Right cardiac atrium (tissue), 5 donors: ENCODE results near the gene ADM2. TPM values are rescaled to one million over a fixed set of nuclear protein-coding genes. Genes with fewer than 3 reads are reported as not detected.
A peak's percentile ranks its signal among the peaks of the same experiment; 100 is the strongest.

Experiments
- ATAC-seq, 2 donors: fragments of 200-7000 bp; cut with Tn5 transposase; one replicate each; pipeline versions ENCODE4 v1.8.0 to v1.9.1; 2020; ENCODE audit warnings: moderate library complexity in 2 of 2, mild to moderate bottlenecking in 1 of 2
- DNase-seq, 3 donors: peaks; one replicate each; pipeline ENCODE4 v3.0.0-alpha.2; 2020
- H3K27ac ChIP-seq: one replicate; pipeline ENCODE4 v1.5.1; 2013; ENCODE audit warnings: mild to moderate bottlenecking, low read length, control low read depth, moderate library complexity
- H3K27me3 ChIP-seq: one replicate; pipeline ENCODE4 v1.6.1; 2013; ENCODE audit not compliant: control insufficient read depth, insufficient read depth
- H3K4me1 ChIP-seq: one replicate; pipeline ENCODE4 v1.6.1; 2013; ENCODE audit warnings: low read length; ENCODE audit not compliant: control insufficient read depth, insufficient read depth
- H3K4me3 ChIP-seq: one replicate; pipeline ENCODE4 v1.5.1; 2013; ENCODE audit warnings: low read length, control low read depth
- H3K9me3 ChIP-seq: one replicate; pipeline ENCODE4 v1.6.1; 2013; ENCODE audit warnings: low read length; ENCODE audit not compliant: control insufficient read depth
- WGBS: extraction: QIAGEN DNeasy Blood & Tissue Kit; methylation state at CpG from one replicate; pipeline ENCODE4 v1.1.7; 2013; 5-methylcytosine and 5-hydroxymethylcytosine counted together
- intact Hi-C, 4 donors: fragments of 100-400 bp; cut with DNase I; formaldehyde crosslinking; loops; one replicate each; pipeline versions ENCODE4 v1.11.0 to v1.14.0; 2022 to 2023
- polyA plus RNA-seq: library from polyadenylated mRNA; stranded (reverse); fragments of 200-250 nt; gene quantifications from one replicate; pipeline ENCODE4 v1.2.3, GENCODE V29; 2013
- total RNA-seq, 4 donors: library from RNA; stranded (reverse); fragmentation: NEBNext Ultra II Directional; extraction: Animal tissue kit (Norgen Biotek cat#: 25700); gene quantifications; one replicate each; pipeline ENCODE4 v1.2.1, GENCODE V29; 2021
- donor health status: healthy with polysubstance abuse.
- donor health status: DM: no; HTN: yes; CAD: no.
- donor health status: DM: no; HTN: no; CAD: no.
- donor health status: DM: no; HTN: yes; CAD: no; lungs with severe emphysema.
- donor health status: DM: yes; HTN: yes; CAD: no.

The ADM2 gene
- total and polyA plus RNA-seq, 5 donors, result 0.05 to 0.32 (median 0.11) TPM; not detected in 2

DNA sequence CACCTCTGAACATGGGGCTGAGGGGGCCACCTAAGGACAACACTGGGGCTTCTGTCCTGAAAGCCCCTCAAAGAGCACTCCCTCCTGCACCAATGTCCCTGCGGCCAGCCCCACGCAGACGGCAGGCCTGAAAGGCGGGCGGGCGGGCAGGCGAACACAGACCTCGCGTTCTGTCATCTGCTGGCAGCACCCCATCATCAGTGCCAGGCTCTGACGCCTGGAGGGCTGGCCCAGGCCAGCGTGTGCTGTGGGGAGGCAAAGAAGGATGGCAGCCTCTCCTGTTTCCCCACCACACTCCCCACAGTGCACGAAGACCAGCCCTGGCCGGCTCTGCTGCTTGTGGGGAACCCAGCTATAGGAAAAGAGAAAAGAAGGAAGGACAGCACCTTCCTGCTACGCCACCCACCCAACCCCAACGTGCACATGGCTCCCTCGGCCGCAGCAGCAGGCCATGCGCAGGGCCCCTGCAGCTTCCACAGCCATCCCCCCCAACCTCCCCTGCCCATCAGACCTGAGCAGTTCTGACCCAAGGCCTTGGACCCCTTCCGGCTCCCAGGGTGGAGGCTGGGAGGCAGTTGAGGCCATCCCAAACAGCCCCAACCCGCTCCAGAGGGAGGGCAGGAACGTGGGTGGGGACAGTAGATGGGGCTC lies 10.0 kb upstream of the ADM2 start:
- H3K4me1 ChIP-seq, result peaks cover 13% of the 10 kb centered on the region
- no peaks in the 10 kb centered on the region for H3K27me3 ChIP-seq
- H3K27ac ChIP-seq, result no peak overlapping the region
- no peak overlapping the region for H3K4me3 ChIP-seq
- DNase-seq (peak in 1 of 3 donors; percentile 44), ATAC-seq (no peak)
- WGBS, result 80% methylated on average over 21 of the region's 21 CpGs
- intact Hi-C loops, result no loop called here
- no peaks in the 10 kb centered on the region for H3K9me3 ChIP-seq

DNA sequence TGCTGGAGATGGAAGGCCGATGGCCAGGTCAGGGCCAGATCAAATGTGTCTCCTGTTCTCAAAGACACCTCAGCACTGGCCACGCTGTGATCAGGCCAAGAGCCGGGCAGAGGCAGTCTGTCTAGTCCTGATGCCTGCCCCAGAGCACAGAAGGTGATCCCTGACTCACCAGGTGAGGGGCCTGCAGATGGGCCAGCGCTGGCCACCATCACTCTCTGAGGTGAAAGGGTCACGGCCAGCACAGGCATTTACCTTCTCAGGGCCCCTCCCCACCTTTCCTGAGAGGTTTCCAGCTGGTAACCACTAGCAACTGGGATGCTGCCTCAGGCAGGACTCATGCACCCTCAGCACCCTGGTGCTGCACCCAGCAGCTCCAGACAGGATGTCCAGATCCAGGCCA lies 9.4 kb upstream of the ADM2 start:
- 82% methylated on average over 5 of the region's 5 CpGs for whole genome bisulfite sequencing
- H3K4me3 ChIP-seq, result no peak overlapping the region
- no peaks in the 10 kb centered on the region for H3K27me3 ChIP-seq
- H3K27ac ChIP-seq, result no peak overlapping the region
- DNase-seq (peak in 1 of 3 donors; percentile 30), ATAC-seq (no peak)
- H3K9me3 ChIP-seq, result no peaks in the 10 kb centered on the region
- H3K4me1 ChIP-seq, result peaks cover 13% of the 10 kb centered on the region
- intact Hi-C loops, result no loop called here

DNA sequence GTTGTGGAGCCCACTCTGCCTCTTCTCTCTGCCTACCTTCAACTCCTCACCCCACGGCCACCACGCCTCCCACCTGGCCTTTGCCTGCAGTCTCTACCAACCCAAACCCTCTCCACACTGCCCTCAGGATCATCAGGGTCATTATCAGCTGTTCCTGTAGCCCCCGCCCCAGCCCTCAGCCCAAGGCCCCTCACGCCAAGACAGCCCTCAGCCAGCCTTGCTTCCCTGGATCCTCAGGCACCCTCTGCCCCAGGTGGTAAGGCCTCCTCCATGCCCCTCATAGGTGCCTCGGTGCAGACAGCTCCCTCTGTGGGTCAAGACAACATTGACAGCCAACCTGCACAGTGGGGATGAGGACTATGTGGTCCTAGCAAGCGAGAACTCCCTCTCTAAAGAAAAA lies 8.3 kb upstream of the ADM2 start:
- Histone ChIP-seq H3K9me3 (no peaks in the 10 kb centered on the region), H3K27ac (no peak overlapping the region), H3K4me1 (peaks cover 13% of the 10 kb centered on the region), H3K4me3 (no peak overlapping the region), H3K27me3 (no peaks in the 10 kb centered on the region)
- 81% methylated on average over 6 of the region's 6 CpGs for WGBS
- ATAC-seq, result no peak
- intact Hi-C loops, result no loop called here
- peak in 1 of 3 donors; percentile 29 for DNase-seq

DNA sequence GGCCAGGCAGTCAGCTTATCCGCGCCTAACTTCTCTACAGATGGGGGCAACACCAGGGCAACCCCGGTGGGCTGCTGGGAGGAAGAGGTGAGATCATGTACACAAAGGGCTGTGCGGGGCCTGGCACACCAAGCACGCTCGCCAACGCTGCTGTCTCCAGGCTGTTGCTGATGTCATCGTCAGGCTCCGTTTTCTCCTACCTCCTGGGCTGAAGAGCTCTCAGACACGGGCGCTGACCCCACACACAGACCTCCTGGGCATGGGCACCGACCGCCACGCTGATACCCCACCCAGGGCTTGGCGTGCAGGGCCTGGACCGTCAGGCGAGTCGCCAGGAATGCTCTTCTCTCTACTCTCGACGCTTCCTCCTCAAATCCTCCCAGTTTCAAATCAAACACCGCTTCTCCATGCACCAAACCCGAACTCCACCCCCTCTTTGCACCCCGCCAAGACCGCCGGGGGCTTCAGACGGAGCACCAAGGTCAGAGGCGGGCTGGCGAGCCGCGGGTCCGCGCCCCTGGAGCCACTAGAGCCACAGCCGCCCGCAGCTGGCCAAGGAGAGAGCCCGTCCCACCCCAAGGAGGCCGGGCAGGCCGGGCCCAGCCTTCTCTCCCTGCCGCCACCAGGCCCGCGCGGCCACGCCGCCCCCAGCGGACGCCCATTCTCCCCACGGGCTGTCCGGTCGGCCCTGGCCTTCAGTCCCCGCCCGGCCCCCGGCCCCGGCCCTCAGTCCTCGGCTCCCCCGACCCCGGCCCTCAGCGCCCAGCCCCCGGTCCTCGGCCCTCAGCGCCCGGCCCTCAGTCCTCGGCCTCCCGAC lies 7.3 kb upstream of the ADM2 start:
- Histone ChIP-seq H3K9me3 (no peaks in the 10 kb centered on the region), H3K4me3 (peak overlapping the region; percentile 95), H3K27me3 (no peaks in the 10 kb centered on the region), H3K4me1 (peaks cover 13% of the 10 kb centered on the region), H3K27ac (no peak overlapping the region)
- intact Hi-C loops, result no loop called here
- DNase-seq (peak; percentile 48 to 77 (median 77)), ATAC-seq (peak; percentile 4 to 38)
- 5% methylated on average over 62 of the region's 62 CpGs for WGBS

DNA sequence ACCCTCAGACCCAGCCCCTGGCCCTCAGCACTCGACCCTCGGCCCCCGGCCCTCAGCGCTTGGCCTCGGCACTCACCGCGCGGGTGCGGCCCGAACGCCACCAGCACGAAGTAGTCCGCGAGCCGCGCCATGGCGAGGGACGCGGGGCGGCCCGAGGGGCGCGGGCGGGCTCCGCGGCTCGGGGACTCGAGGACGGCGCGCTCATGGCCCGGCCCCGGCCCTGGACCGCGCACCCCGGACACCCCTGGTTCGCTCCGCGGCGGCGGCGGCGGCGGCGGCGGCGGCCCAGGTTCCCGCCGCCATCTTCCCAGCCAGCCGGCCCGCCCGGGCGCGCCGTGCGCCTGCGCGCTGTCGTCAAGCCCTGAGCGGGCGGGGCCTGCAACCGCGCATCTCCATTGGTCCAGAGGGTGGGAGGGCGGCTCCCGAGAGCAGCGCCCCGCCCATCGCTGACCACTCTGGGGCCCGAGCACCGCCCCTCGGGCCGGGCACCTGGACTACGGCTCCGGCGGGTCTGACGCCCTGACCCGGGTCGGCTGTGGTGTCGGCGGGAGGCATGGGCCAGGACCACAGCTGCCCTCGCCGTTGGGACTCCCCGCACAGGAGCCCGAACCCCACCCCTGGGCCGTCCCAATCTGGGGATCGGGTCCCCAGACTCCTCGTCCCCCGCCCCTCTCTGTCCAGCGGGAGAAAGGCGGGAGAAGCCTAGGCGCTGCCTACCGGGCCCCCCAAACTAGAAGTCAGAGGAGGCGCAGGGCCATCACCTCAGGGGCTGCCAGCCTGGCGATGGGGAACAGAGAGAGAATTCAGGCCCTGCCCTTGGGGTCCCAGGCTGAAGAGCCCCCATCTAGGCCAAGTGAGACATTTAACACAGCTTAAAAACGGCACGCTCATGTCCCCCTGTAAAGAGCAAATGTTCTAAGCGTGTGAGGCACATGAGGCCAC lies 6.4 kb upstream of the ADM2 start, which contains the start of gene SBF1:
SBF1 (minus strand) TSS at position 326 of the 942 bp plus-strand sequence; CDS start at position 131, 195 bp downstream.
- Histone ChIP-seq H3K4me1 (peaks cover 13% of the 10 kb centered on the region), H3K9me3 (no peaks in the 10 kb centered on the region), H3K27me3 (no peaks in the 10 kb centered on the region), H3K27ac (peak within 1 kb of the TSS; percentile 53), H3K4me3 (peak within 1 kb of the TSS; percentile 95)
- ATAC-seq (peak; percentile 97 to 98), DNase-seq (peak; percentile 93 to 97 (median 97))
- intact Hi-C loops, result no loop called here
- under 1% methylated on average over 97 of the region's 97 CpGs for WGBS

DNA sequence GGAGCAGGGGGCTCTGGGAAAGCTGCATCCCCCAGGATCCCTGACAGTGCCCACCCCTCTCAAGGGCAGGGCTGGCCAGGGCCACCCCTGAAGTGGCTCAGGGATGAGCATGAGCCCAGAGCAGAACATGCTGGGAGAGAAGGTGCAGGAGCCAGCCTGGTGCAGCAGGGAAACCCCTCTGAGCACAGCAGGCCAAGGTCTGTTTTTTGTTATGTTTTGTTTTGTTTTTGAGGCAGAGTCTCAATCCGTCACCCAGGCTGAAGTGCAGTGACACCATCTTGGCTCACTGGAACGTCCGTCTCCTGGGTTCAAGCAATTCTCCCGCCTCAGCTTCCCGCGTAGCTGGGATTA lies 5.7 kb upstream of the ADM2 start:
- Histone ChIP-seq H3K4me3 (no peak overlapping the region), H3K9me3 (no peaks in the 10 kb centered on the region), H3K27ac (no peak overlapping the region), H3K27me3 (no peaks in the 10 kb centered on the region), H3K4me1 (peaks cover 12% of the 10 kb centered on the region)
- peak in 1 of 2 donors; percentile 4 for ATAC-seq
- WGBS, result 90% methylated on average over 6 of the region's 6 CpGs
- intact Hi-C loops, result no loop called here
- DNase-seq, result no peak

DNA sequence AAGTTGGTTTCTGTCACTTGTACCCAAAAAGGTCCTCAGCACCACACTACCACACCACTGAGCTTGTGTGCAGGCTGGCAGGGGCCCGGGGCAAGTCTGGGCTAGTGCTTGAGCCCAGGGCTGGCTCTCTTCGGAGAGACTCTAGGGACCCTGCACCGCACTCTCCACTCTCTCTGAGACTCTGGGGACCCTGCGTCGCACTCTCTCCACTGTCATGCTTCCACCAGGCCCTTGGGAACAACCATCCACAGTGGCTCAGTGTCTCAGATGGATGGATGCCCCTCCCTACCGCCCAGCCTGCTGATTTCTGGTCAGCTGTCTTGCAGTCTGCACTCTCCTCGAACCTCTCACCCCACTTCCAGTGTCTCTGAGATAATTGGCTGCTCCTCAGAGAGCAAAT lies 4.5 kb upstream of the ADM2 start:
- intact Hi-C loops, result no loop called here
- DNase-seq (peak in 1 of 3 donors; percentile 36), ATAC-seq (no peak)
- H3K9me3 ChIP-seq, result no peaks in the 10 kb centered on the region
- no peak overlapping the region for H3K4me3 ChIP-seq
- H3K27me3 ChIP-seq, result no peaks in the 10 kb centered on the region
- H3K27ac ChIP-seq, result no peak overlapping the region
- peaks cover 8% of the 10 kb centered on the region for H3K4me1 ChIP-seq
- 67% methylated on average over 7 of the region's 7 CpGs for WGBS

DNA sequence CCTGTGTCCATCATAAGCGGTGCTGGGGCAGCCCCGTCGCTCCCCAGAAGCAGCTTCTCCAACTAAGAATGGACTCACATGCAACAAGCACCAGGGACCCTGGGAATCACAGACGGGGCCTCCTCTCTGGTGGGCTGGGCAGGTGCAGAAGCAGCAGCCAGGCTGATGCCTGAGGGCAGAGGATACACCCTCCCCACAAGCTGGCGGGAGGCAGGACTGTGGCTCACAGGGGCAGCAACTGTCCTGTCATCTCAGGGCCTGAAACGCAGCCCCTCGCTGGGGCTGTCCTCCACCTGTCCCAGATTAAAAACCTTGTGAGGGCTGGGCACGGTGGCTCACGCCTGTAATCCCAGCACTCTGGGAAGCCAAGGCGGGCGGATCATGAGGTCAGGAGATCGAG lies 3.4 kb upstream of the ADM2 start:
- H3K4me3 ChIP-seq, result no peak overlapping the region
- DNase-seq (peak in 1 of 3 donors; percentile 44), ATAC-seq (no peak)
- no peaks in the 10 kb centered on the region for H3K27me3 ChIP-seq
- H3K27ac ChIP-seq, result no peak overlapping the region
- 92% methylated on average over 12 of the region's 12 CpGs for WGBS
- intact Hi-C loops, result no loop called here
- peaks cover 8% of the 10 kb centered on the region for H3K4me1 ChIP-seq
- no peaks in the 10 kb centered on the region for H3K9me3 ChIP-seq

DNA sequence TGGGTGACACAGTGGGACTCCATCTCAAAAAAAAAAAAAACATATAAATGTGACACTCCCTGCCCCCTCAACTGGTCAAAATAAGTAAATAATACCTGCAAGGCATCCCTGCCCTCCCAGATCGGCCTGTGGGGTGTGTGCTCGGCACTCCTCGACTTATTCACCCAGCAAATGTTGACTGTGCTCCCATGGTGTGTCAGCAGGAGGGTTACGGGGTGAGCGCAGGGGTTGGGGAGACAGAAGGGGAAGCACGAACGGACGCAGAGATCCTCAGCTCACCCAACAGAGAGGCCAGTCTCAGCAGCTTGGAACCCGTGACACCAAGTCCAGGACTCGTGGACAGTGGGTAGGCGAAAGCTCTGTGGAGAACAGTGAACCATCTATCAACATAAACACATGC lies 1.6 kb upstream of the ADM2 start:
- 68% methylated on average over 11 of the region's 11 CpGs for WGBS
- Histone ChIP-seq H3K4me1 (no peaks in the 10 kb centered on the region), H3K4me3 (no peak overlapping the region), H3K9me3 (no peaks in the 10 kb centered on the region), H3K27ac (no peak overlapping the region), H3K27me3 (no peaks in the 10 kb centered on the region)
- DNase-seq (no peak), ATAC-seq (no peak)
- intact Hi-C loops, result no loop called here

DNA sequence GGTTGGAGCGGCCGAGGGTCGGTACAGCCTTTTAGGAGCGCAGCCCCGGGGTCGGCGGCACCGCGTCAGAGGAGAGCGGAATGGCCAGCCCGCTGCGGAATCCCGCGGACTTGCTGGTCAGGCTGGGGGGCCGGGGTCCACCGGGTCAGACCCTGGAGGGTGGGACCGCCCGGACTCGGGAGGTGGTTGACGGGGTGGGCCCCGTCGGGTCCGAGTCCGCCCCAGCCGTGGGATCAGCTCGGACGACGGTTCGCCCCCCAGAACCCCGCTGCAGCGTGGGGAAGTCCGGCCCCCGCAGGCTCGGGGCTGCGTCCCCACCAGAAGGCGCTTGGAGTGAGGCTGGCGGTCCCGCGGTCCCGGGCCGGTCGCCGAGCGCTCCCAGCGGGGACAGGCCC lies 301 bp upstream of the ADM2 start:
- DNase-seq, result peak in 2 of 3 donors; percentile 53 to 57
- H3K4me3 ChIP-seq, result peak overlapping the region; percentile 57
- H3K27ac ChIP-seq, result no peak overlapping the region
- intact Hi-C loops, result no loop called here
- no peaks in the 10 kb centered on the region for H3K4me1 ChIP-seq
- 4% methylated on average over 45 of the region's 45 CpGs for WGBS
- ATAC-seq, result peak in 1 of 2 donors; percentile 4
- no peaks in the 10 kb centered on the region for H3K9me3 ChIP-seq
- H3K27me3 ChIP-seq, result no peaks in the 10 kb centered on the region
